ENCODE results near the gene PTAFR.

DNA sequence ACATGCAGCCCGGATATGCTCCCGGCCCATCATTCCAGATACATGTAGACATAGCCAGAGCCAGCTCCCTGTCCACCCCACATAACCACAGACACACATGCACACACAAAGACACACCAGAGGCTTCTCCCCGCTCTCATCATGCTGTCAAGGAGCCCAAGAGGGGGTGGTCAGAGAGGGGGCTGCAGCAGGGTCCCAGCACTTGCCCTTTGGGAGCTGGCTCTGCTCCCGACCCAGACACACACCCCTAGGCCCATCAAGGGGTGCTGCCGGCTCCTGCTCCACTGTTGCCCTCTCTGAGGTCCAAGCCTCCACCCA lies 2.6 kb downstream of the PTAFR start:
- TF ChIP-seq, protein P1, sequence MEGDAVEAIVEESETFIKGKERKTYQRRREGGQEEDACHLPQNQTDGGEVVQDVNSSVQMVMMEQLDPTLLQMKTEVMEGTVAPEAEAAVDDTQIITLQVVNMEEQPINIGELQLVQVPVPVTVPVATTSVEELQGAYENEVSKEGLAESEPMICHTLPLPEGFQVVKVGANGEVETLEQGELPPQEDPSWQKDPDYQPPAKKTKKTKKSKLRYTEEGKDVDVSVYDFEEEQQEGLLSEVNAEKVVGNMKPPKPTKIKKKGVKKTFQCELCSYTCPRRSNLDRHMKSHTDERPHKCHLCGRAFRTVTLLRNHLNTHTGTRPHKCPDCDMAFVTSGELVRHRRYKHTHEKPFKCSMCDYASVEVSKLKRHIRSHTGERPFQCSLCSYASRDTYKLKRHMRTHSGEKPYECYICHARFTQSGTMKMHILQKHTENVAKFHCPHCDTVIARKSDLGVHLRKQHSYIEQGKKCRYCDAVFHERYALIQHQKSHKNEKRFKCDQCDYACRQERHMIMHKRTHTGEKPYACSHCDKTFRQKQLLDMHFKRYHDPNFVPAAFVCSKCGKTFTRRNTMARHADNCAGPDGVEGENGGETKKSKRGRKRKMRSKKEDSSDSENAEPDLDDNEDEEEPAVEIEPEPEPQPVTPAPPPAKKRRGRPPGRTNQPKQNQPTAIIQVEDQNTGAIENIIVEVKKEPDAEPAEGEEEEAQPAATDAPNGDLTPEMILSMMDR (IDR thresholded peaks at IDR 0.05; ENCODE audit: insufficient read depth, low read length, poor library complexity, severe bottlenecking) = no peak
- TF ChIP-seq EZH2phosphoT487 (conservative IDR thresholded peaks at IDR 0.05; ENCODE audit: low read length) = no peak
